Activated naive CD4-positive, alpha-beta T cell treated with anti-CD3 and anti-CD28 coated beads for 36 hours (primary cell): ENCODE measurements around the gene LMF1. TPM values are rescaled to one million over a fixed set of nuclear protein-coding genes. Genes with fewer than 3 reads are reported as not detected.

Experiments
- CTCF ChIA-PET: fragments of 350-600 bp; sonication (Branson Sonifier 250); formaldehyde crosslinking; loops from one replicate; lab custom pipeline; 2021; ENCODE audit warnings: antibody characterized with exemption; lab: Charles Lee
- DNase-seq: peaks from one replicate; pipeline ENCODE4 v3.0.0-alpha.2; 2020
- H3K27ac Mint-ChIP-seq: one replicate; pipeline ENCODE4 v1.8.0; 2021; ENCODE audit warnings: mild to moderate bottlenecking, mixed read lengths
- H3K27me3 Mint-ChIP-seq: one replicate; pipeline ENCODE4 v1.8.0; 2021; ENCODE audit warnings: low read depth, mixed read lengths
- H3K36me3 Mint-ChIP-seq: one replicate; pipeline ENCODE4 v1.8.0; 2021; ENCODE audit warnings: low read depth, mixed read lengths
- H3K4me1 Mint-ChIP-seq: one replicate; pipeline ENCODE4 v1.8.0; 2021; ENCODE audit warnings: low read depth, mixed read lengths
- H3K4me3 Mint-ChIP-seq: one replicate; pipeline ENCODE4 v1.8.0; 2021; ENCODE audit warnings: mild to moderate bottlenecking, moderate library complexity, mixed read lengths
- H3K9me3 Mint-ChIP-seq: one replicate; pipeline ENCODE4 v1.8.0; 2021; ENCODE audit warnings: mixed read lengths
- intact Hi-C: fragments of 100-400 bp; cut with micrococcal nuclease; formaldehyde crosslinking; loops from one replicate; pipeline ENCODE4 v1.15.1; 2023
- total RNA-seq, 2 experiments: library from RNA; stranded (reverse); gene quantifications; one replicate each; pipeline ENCODE4 v1.2.3, GENCODE V29; 2021

Gene LMF1
- total RNA-seq, 2 experiments from 2014 or later, result 11.5 to 12.3 TPM

GRCh38 chr16:906296-906695, 64.5 kb downstream of the LMF1 start:
- intact Hi-C loops, result no loop called here
- Mint-ChIP-seq H3K27me3 (no peaks in the 10 kb centered on the region), H3K36me3 (peaks cover 5% of the 10 kb centered on the region), H3K27ac (no peak overlapping the region), H3K4me1 (no peaks in the 10 kb centered on the region), H3K4me3 (no peak overlapping the region), H3K9me3 (no peaks in the 10 kb centered on the region)
- no peak for DNase-seq
- CTCF ChIA-PET, result no interaction called here

- CTCF ChIA-PET, result no interaction called here
- Mint-ChIP-seq H3K4me1 (no peaks in the 10 kb centered on the region), H3K27ac (no peak overlapping the region), H3K27me3 (no peaks in the 10 kb centered on the region), H3K36me3 (peaks cover 4% of the 10 kb centered on the region), H3K4me3 (no peak overlapping the region), H3K9me3 (no peaks in the 10 kb centered on the region)
- DNase-seq, result no peak
- intact Hi-C loops, result no loop called here
These were observed 68.8 kb downstream of the LMF1 start for GRCh38 chr16:901715-902601.

GRCh38 chr16:901149-901548, 69.6 kb downstream of the LMF1 start:
- Mint-ChIP-seq H3K36me3 (peaks cover 3% of the 10 kb centered on the region), H3K4me1 (no peaks in the 10 kb centered on the region), H3K27me3 (no peaks in the 10 kb centered on the region), H3K27ac (no peak overlapping the region), H3K9me3 (no peaks in the 10 kb centered on the region), H3K4me3 (no peak overlapping the region)
- intact Hi-C loops, result no loop called here
- no peak for DNase-seq
- CTCF ChIA-PET, result no interaction called here

- DNase-seq, result no peak
- H3K27me3 Mint-ChIP-seq, result no peaks in the 10 kb centered on the region
- H3K4me3 Mint-ChIP-seq, result no peak overlapping the region
- H3K36me3 Mint-ChIP-seq, result peaks cover 1% of the 10 kb centered on the region
- H3K9me3 Mint-ChIP-seq, result no peaks in the 10 kb centered on the region
- H3K4me1 Mint-ChIP-seq, result no peaks in the 10 kb centered on the region
- CTCF ChIA-PET, result no interaction called here
- intact Hi-C loops, result no loop called here
- no peak overlapping the region for H3K27ac Mint-ChIP-seq
These were observed 70.6 kb downstream of the LMF1 start for GRCh38 chr16:900211-900610.

GRCh38 chr16:899683-900060, 71.1 kb downstream of the LMF1 start:
- CTCF ChIA-PET, result no interaction called here
- DNase-seq, result no peak
- Mint-ChIP-seq H3K36me3 (no peaks in the 10 kb centered on the region), H3K9me3 (no peaks in the 10 kb centered on the region), H3K4me1 (no peaks in the 10 kb centered on the region), H3K4me3 (no peak overlapping the region), H3K27ac (no peak overlapping the region), H3K27me3 (no peaks in the 10 kb centered on the region)
- intact Hi-C loops, result no loop called here

GRCh38 chr16:898761-899682, 71.8 kb downstream of the LMF1 start:
- Mint-ChIP-seq H3K27me3 (no peaks in the 10 kb centered on the region), H3K36me3 (no peaks in the 10 kb centered on the region), H3K9me3 (no peaks in the 10 kb centered on the region), H3K4me3 (no peak overlapping the region), H3K4me1 (no peaks in the 10 kb centered on the region), H3K27ac (no peak overlapping the region)
- intact Hi-C loops, result no loop called here
- CTCF ChIA-PET, result no interaction called here
- no peak for DNase-seq

- H3K9me3 Mint-ChIP-seq, result no peaks in the 10 kb centered on the region
- no peak for DNase-seq
- no peak overlapping the region for H3K4me3 Mint-ChIP-seq
- intact Hi-C loops, result no loop called here
- H3K27ac Mint-ChIP-seq, result no peak overlapping the region
- no peaks in the 10 kb centered on the region for H3K36me3 Mint-ChIP-seq
- CTCF ChIA-PET, result no interaction called here
- H3K27me3 Mint-ChIP-seq, result no peaks in the 10 kb centered on the region
- H3K4me1 Mint-ChIP-seq, result no peaks in the 10 kb centered on the region
These were observed 72.6 kb downstream of the LMF1 start for GRCh38 chr16:898216-898615.

- intact Hi-C loops, result no loop called here
- DNase-seq, result no peak
- H3K27ac Mint-ChIP-seq, result no peak overlapping the region
These were observed 73.1 kb downstream of the LMF1 start for GRCh38 chr16:897701-898100.

GRCh38 chr16:897200-897543, 73.6 kb downstream of the LMF1 start:
- H3K27ac Mint-ChIP-seq, result no peak overlapping the region
- H3K36me3 Mint-ChIP-seq, result no peaks in the 10 kb centered on the region
- H3K4me3 Mint-ChIP-seq, result no peak overlapping the region
- CTCF ChIA-PET, result no interaction called here
- no peaks in the 10 kb centered on the region for H3K9me3 Mint-ChIP-seq
- intact Hi-C loops, result no loop called here
- no peaks in the 10 kb centered on the region for H3K4me1 Mint-ChIP-seq
- no peak for DNase-seq
- no peaks in the 10 kb centered on the region for H3K27me3 Mint-ChIP-seq

More at GRCh38 chr16:897701-898100, 73.1 kb downstream of the LMF1 start:
- Mint-ChIP-seq H3K4me1 (no peaks in the 10 kb centered on the region), H3K27me3 (no peaks in the 10 kb centered on the region), H3K9me3 (no peaks in the 10 kb centered on the region), H3K4me3 (no peak overlapping the region), H3K36me3 (no peaks in the 10 kb centered on the region)
- CTCF ChIA-PET, result no interaction called here

- H3K9me3 Mint-ChIP-seq, result no peaks in the 10 kb centered on the region
- H3K4me3 Mint-ChIP-seq, result no peak overlapping the region
- no peaks in the 10 kb centered on the region for H3K27me3 Mint-ChIP-seq
- intact Hi-C loops, result no loop called here
- no peak overlapping the region for H3K27ac Mint-ChIP-seq
- CTCF ChIA-PET, result no interaction called here
- no peak for DNase-seq
- no peaks in the 10 kb centered on the region for H3K36me3 Mint-ChIP-seq
- no peaks in the 10 kb centered on the region for H3K4me1 Mint-ChIP-seq
These were observed 74.3 kb downstream of the LMF1 start for GRCh38 chr16:896261-897199.

GRCh38 chr16:895371-895770, 75.4 kb downstream of the LMF1 start:
- intact Hi-C loops, result no loop called here
- Mint-ChIP-seq H3K27me3 (no peaks in the 10 kb centered on the region), H3K4me1 (no peaks in the 10 kb centered on the region), H3K36me3 (no peaks in the 10 kb centered on the region), H3K9me3 (no peaks in the 10 kb centered on the region), H3K4me3 (no peak overlapping the region), H3K27ac (no peak overlapping the region)
- no peak for DNase-seq
- CTCF ChIA-PET, result no interaction called here

- CTCF ChIA-PET, result no interaction called here
- no peaks in the 10 kb centered on the region for H3K36me3 Mint-ChIP-seq
- no peaks in the 10 kb centered on the region for H3K4me1 Mint-ChIP-seq
- intact Hi-C loops, result no loop called here
- H3K4me3 Mint-ChIP-seq, result no peak overlapping the region
- DNase-seq, result no peak
- H3K27me3 Mint-ChIP-seq, result no peaks in the 10 kb centered on the region
- H3K9me3 Mint-ChIP-seq, result no peaks in the 10 kb centered on the region
- no peak overlapping the region for H3K27ac Mint-ChIP-seq
These were observed 75.9 kb downstream of the LMF1 start for GRCh38 chr16:894841-895240.
